NCI-H146 treated with DMSO at 0.1 percent for 48 hours (cell line): ENCODE measurements around the gene RAB21.
"Not testable (repeated sequence)": the region's sequence is repeated elsewhere in the genome, so short reads cannot be mapped to it uniquely, and the experiment has no call there.

Experiments
- DNase-seq: peaks from one replicate; lab custom pipeline; 2025; ENCODE audit not compliant: unreplicated experiment; lab: John Stamatoyannopoulos, UW

The RAB21 gene

GRCh38 chr12:71795901-71796300 is 41.2 kb downstream of the RAB21 start:
- DNase-seq, result no peak

GRCh38 chr12:71797531-71797930 is 42.9 kb downstream of the RAB21 start:
- no peak for DNase-seq

- DNase-seq, result no peak
Observed at GRCh38 chr12:71799106-71799505, 44.4 kb downstream of the RAB21 start.

- DNase-seq, result no peak
Observed at GRCh38 chr12:71800177-71800576, 45.5 kb downstream of the RAB21 start.

GRCh38 chr12:71804505-71804904 is 49.8 kb downstream of the RAB21 start:
- DNase-seq, result no peak

GRCh38 chr12:71810921-71811320 is 56.3 kb downstream of the RAB21 start:
- no peak for DNase-seq

- peak; percentile 11 for DNase-seq
Observed at GRCh38 chr12:71815242-71815641, 60.6 kb downstream of the RAB21 start.

GRCh38 chr12:71822088-71822487 is 67.4 kb downstream of the RAB21 start:
- DNase-seq, result not testable (repeated sequence)

- DNase-seq, result no peak
Observed at GRCh38 chr12:71828813-71829212, 74.2 kb downstream of the RAB21 start.

GRCh38 chr12:71837356-71837755 is 82.7 kb downstream of the RAB21 start:
- DNase-seq, result no peak

GRCh38 chr12:71838231-71838630 is 83.6 kb downstream of the RAB21 start:
- no peak for DNase-seq

GRCh38 chr12:71838676-71839075 is 84.0 kb downstream of the RAB21 start:
- no peak for DNase-seq

GRCh38 chr12:71840231-71840847 is 85.7 kb downstream of the RAB21 start:
- DNase-seq, result no peak

GRCh38 chr12:71846322-71846940 is 91.8 kb downstream of the RAB21 start:
- DNase-seq, result no peak

GRCh38 chr12:71848212-71848611 is 93.5 kb downstream of the RAB21 start:
- no peak for DNase-seq

- DNase-seq, result no peak
Observed at GRCh38 chr12:71849109-71849851, 94.6 kb downstream of the RAB21 start.
